Astrocyte (in vitro differentiated cells and primary cell): ENCODE results near the gene SOSTDC1.

Source experiments
- CTCF ChIP-seq: IDR thresholded peaks from 2 replicates; pipeline ENCODE4 v1.5.1; 2011; ENCODE audit warnings: low read depth, mild to moderate bottlenecking, inconsistent platforms, low read length, moderate library complexity; ENCODE audit not compliant: insufficient read depth
- EZH2 ChIP-seq: IDR thresholded peaks from 2 replicates; pipeline ENCODE4 v1.6.1; 2012; ENCODE audit warnings: mild to moderate bottlenecking, low read length, inconsistent platforms; ENCODE audit not compliant: insufficient read depth

GRCh38 chr7:16491148-16491547, 25.6 kb upstream of the SOSTDC1 start:
- TF ChIP-seq EZH2 (no peak), CTCF (no peak)
